GM19239 (cell line): ENCODE results near the gene TIAL1.
"Not testable (repeated sequence)": the region's sequence is repeated elsewhere in the genome, so short reads cannot be mapped to it uniquely, and the experiment has no call there.

Experiments
- DNase-seq: peaks from one replicate; pipeline ENCODE4 v3.0.0; 2011; ENCODE audit warnings: low spot score; ENCODE audit not compliant: insufficient read length
- FAIRE-seq: peaks from 2 replicates; lab custom pipeline; 2011; peaks lifted over from hg19 to GRCh38; lab: Jason Lieb, UNC

TIAL1 gene

DNA sequence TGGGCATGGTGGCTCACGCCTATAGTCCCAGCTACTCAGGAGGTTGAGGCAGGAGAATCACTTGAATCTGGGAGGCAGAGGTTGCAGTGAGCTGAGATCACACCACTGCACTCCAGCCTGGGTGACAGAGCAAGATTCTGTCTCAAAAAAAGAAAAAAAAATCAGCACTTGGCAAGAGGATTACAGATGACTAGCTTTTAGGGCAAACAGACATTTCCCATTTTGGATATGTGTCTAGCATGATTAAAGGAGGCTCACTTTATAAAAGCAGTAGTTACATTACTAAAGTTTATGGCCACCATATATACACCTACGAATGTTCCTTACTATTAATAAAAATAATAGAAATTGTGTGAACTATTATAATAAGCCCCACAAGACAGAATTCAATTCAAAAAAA, 40.7 kb downstream of the TIAL1 start:
- not testable (repeated sequence) for FAIRE-seq, DNase-seq

DNA sequence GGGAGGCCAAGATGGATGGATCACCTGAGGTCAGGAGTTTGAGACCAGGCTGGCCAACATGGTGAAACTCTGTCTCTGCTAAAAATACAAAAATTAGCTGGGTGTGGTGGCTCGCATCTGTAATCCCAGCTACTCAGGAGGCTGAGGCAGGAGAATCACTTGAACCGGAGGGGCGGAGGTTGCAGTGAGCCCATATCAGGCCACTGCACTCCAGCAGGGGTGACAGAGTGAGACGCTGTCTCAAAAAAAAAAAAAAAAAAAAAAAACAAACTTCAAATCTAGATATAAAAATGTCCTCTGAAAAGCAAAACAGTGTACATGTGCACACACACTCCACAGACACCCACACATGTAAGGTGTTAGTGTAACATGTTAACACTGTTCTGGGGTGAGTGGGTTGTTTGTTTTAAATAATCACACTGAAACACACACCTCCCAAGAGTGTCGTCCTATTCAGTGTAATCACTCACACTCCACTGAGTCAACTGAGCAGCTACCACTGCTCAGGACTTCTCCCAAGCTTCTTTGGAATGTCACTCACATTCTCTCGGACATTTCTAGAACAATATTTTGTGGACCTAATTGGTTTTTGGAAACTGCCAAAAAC, 41.5 kb downstream of the TIAL1 start:
- FAIRE-seq, result no peak
- DNase-seq, result no peak

DNA sequence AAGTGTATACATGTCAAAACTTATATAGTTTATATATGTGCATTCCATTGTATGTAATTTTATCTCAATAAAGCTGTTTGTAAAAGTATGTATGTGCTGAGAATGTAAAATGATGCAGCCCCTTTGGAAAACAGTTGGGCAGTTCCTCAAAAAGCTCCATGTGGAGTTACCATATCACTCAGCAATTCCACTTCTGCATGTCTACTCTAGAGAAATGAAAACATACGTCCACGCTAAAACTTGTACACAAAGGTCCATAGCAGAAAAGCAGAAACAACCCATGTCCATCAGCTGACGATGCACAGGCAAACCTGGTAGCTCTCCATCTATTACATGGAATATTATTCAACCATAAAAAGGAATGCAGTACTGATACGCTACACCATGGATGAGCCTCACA, 45.9 kb downstream of the TIAL1 start:
- DNase-seq, result no peak
- FAIRE-seq, result no peak

DNA sequence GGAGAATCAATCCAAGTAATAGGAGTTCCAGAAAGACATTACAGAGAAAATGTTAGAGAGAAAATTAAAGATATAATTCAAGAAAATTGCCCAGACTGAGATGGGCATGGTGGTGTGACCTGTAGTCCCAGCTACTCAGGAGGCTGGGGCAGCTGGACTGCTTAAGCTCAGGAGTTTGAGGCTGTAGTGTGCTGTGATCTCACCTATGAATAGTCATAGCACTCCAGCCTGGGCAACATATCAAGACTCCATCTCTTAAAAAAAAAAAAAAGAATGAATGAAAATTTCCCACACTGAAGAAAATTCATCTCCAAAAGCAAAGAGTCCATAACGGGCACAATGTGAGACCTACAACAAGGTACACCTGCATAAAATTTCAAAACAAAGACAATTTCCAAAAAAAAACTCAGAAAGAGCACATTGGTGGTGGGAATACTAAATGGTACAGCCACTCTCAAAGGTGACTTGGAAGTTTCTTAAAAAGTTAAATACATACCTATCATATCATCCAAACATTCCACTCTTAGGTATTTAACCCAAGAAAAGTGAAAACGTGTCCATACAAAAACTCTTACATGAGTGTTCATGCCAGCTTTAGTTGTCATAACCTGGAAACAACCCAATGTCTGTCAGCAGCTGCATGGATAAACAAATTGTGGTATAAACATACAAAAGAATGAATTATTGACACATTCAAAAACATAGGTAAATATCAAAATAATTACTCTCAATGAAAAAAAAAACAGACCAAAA, 47.3 kb downstream of the TIAL1 start:
- DNase-seq (no peak), FAIRE-seq (no peak)

DNA sequence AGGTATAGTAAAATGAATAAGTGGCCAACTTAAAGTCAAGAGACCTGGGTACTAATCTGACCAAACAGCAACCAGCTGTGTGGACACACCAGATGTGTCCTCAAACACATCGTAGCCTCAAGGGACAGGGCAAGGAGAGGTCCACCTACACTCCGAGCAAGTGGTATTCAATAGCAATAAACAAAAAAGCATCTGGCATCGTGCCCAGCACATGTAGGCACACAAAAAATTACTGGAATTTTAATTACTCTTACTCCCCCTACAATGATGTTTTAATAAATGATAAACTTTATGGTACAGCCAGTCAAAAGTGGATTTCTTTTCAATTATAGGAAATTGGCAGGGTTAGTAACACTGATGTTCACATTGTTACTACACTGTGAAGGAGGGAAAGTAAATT, 50.8 kb downstream of the TIAL1 start:
- no peak for DNase-seq
- no peak for FAIRE-seq

DNA sequence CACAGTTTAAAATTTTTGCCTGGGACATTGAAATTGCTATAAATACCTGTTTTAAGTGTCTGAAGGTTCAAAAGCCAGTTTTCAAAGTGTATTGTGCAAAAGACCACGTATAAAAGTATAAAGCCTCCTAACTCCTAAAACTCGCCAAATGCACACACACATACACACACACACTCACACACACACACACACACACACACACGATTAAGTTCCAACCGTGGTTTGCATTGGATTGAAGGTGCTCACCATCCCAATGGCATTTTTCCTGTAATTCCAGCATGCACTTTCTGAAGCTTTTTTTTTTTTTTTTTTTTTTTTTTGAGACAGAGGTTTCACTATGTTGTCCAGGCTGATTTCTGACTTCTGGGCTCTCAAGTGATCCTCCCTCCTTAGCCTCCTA, 51.5 kb downstream of the TIAL1 start:
- DNase-seq (no peak), FAIRE-seq (no peak)

DNA sequence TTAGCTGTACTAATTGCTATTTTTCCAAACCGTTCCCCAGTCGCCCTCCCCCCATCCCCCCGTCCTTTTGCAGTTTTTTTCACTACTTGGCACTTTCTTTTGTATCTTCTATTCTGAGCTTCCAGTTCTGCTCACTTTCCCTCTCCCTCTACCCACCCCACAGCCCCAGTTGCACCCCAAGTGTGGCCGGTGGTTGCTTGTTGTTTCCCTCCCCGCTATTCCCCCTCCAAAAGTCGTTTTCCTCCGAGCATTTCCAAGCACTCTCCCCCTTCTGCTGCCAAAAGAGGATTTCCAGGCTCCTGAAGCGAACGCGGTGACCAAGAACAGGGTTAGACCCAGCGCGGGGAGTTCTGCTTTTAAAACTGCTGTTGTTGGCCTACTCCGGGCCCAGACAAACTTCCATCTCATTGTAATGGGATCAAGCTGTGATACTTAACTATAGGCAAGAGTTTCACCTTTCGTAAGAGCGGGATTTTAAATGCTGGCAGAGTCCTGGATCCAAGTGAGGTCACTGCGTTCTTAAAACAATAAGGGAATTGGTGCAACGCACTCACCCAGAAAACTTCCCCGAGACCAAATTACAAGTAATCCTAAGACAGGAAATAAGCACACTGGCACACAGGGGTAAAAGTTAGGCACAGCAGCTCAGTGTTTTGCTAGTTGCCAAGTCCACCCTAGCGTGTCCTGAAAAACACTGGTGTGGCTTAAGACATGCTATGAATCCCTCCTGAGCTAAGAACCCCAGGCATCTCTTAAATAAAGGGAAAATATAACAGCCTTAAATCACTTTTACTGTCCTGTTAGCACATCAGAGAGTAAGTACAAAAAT, 52.7 kb downstream of the TIAL1 start:
- DNase-seq (no peak), FAIRE-seq (no peak)

DNA sequence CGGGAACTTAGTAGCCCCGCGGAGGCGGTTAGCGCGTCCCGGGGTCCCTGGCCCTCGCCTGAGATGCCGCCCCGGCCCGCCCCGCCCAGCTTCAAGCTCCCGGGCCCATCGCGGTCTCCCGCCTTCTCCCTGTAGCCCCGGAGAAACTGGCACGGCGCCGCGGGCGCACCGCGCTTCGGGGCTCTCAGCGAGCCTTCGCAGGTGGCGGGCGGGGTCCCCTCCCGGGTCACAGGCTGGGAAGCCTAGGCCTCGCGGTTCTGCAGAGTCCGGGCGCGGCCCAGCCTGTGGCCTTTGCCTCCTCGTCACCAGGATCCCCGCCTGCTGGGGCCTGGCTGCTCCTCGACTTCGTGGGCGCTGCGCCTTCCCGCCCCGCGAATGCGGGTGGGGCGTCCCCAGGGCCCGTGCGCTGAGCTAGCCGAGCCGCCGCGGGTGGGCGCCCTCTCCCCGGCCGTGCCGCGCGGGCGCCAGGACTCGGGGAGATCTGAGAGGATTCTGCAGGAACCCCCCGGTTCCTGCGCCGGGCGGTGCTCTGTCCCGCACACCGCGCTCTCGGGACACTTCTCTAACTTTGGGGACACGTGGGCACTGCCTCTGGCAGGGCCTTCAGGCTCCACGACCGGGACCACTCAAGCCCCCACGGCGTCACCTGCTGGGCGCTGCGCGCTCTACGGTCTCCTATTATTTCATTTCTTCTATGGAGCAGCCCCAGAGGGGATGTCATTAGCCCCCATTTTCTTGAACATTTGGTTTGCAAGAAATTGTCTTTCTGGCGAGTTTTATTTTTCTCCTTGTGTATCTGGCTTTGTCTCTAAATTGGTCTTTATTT, 53.6 kb downstream of the TIAL1 start:
- DNase-seq (peak; percentile 67), FAIRE-seq (peak; percentile 89)

DNA sequence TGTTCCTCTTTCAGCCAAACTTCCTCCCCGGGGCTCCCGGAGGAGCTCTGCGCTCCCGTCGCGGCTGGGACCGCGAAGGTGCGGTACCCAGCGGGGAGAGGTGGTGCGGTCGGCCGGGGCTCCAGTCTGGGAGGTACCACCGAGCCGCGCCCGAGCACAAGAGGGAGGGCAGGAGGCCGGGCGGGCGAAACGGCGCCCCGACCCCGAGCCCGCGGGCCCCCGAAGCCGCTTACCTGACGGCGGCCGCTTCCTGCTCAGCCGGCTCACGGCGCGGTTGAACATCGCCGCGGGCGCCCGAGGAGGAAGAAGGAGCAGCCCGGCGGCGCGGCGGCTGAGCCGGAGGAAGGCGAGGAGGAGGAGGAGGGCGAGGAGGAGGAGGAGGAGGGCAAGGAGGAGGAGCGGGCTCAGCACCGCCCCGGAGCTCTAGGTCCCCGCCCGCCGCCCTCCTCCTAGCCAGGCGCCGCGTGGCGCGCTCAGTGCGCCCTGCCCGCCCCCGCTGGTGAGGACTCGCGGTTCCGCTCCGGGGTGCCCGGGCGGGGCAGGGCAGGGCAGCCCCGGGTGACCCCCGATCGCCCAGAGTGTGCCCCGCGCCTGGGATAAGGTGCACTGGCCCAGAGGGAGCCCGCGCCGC, 54.3 kb downstream of the TIAL1 start, which contains the start of gene RGS10:
TSS of gene RGS10 (minus strand) at position 363 of the 631 bp plus-strand sequence. CDS start at position 282, 81 bp downstream.
- peak; percentile 77 for FAIRE-seq
- peak; percentile 63 for DNase-seq

DNA sequence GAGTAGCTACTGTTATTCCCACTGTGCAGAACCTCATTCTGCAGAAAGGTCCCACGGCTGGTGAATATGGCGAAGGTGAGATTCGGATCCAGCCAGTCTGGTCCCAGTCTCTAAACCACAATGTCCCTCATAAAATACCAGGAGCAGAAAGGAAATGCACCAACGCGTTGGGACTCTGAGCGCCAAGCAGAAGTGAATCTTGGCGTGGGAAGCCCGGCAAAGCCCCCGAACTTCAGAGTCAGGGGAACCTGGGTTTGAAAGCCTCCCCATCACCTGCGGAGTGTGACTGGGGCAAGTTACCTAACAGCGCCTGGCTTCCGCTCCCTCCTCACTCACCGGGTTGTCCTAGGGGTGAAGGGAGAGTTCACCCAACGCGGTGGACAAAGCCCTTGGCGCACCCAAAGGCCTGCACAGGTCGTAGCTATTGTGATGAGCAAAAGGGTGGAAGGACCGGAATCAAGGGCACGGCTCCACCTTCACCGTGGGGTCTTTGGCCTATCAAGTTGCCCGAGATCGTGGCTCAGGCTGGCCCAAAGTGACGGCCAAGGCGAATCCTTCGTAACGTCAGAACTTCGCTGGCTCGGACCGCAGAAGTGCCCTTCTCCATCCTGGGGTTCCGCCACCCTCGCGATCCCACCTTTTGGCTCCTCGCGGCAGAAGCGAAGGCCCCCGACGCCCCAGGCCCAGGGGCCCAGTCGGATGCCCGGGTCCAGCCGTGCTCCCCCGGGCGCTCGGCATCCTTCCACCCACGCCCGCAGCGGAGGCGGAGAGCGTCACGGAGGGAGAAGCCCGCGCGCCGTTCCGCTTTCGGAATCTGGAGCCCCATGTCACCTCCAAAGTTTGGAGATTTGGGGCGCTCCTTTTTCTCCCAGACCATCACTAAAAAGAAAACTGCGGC, 55.1 kb downstream of the TIAL1 start:
- peak; percentile 85 for FAIRE-seq

DNA sequence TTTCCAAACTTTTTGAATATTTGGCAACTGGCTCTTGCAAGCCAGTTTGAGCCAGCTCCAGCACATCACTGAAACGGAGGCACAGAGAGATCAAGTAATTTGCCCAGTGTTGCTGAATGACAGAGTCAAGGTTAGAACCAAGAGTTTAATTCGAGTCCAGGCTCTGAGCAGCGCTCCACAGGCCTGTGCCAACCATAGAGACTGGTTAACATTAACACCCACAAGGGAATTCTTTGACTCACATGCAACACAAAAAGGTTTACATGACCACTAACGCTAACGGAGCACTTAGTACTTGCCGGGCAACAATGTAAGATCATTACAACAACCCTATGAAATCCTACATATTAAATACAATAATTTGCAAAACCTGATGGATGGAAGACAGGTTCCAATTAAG, 55.7 kb downstream of the TIAL1 start:
- FAIRE-seq (no peak), DNase-seq (no peak)

More for the DNA sequence above, 55.1 kb downstream of the TIAL1 start:
- no peak for DNase-seq

DNA sequence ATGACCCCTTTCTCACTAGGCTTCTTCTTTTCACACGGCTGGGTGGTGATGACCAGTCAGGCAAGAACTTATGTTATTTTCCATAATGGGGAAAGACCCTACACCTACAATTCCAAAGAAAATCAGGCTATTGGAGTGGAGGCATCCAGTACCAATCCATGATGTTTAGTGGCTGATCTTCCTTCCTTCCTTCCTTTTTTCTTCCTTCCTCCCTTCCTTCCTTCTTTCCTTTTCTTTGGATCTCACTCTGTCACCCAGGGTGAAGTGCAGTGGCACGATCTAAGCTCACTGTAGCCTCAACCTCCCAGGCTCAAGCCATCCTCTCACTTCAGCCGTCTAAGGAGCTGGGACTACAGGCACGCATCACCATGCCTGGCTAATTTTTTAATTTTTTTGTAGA, 56.7 kb downstream of the TIAL1 start:
- FAIRE-seq (no peak), DNase-seq (no peak)

DNA sequence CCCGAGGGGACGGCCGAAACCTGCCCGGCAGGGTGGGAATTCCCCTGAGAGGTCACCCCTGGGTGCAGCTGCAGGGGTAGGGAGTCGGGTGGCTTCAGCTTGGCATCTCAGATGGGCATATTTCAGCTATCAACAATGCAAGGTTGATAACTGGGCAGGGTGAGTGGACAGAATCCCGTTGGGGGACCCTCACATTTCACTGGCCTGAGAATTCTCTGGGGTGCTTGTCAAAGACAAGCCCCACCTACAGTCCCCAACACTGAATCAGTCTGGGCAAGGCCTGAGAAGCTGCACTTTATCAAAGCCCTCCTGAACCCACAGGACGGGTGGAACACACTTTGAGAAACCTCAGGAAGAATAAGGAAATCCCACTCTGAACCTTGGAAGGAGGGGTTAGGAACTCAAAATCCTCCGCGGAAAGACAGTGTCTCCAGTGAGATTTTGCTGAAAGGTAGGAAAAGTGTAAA, 57.4 kb downstream of the TIAL1 start:
- DNase-seq, result no peak
- FAIRE-seq, result no peak

DNA sequence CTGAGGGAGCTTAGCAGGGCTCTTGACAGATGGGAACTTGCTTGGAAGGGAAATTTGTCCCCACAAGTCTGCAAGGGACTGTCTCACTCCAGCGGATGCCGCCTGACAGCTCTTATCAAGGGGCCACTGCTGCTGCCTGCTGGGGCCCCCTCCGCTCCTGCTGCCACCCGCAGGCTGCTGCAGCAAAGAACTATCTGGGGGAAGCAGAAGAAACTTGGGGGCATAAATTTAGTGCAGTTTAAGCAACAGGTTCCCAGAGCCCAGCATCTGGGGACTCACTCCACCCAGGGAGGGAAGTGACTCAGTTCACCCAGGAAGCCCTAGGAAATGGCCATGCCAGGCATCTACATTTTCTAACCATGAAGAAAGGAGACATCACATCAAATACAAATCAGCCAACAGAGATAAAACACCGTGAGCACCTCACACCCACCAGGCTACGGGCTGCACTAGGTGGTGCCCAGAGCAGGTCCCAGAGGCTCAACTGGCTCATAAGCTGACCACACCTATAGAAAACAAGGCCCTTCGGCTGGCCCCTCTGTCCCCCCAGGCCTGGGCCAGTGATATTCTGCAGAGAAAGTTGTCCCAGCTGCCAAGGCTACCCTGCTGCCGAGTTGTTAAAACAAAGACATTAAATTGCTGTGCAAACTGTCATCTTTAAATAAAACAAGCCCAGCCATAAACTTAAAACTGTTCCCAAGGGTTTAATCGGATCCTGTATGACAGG, 58.0 kb downstream of the TIAL1 start:
- no peak for FAIRE-seq
- no peak for DNase-seq

DNA sequence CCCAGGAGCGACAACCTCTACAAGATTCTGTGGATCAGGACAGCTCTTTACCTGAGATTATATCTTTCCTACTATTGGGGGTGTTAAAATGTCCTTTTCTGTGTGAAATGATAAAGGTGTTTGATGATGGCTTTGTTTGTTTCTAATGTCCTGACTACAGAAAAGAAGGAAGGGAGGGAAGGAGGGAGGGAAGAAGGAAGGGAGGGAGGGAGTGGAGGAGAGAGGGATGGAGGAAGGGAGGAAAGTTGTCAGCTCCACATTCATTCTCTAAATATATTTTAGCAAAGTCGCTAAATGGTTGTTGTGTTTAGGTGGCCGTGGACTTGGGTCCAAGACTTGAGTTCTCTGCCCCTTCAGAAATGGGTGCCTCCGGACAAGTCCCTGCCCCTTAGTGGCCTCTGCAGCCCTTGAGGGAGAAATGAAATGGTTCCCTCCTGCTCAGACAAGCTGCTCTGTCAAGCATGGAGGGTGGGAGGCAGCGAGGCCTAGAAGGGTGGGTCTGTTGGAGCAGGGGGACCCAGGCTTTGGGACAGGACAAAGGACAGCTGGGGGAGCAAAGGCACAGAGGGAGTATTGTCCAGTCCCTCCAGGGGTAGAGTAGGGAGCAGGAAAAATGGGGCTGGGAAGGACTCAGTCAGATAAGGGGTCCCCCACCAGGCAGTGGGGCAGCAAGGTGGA, 58.7 kb downstream of the TIAL1 start:
- DNase-seq (no peak), FAIRE-seq (no peak)

DNA sequence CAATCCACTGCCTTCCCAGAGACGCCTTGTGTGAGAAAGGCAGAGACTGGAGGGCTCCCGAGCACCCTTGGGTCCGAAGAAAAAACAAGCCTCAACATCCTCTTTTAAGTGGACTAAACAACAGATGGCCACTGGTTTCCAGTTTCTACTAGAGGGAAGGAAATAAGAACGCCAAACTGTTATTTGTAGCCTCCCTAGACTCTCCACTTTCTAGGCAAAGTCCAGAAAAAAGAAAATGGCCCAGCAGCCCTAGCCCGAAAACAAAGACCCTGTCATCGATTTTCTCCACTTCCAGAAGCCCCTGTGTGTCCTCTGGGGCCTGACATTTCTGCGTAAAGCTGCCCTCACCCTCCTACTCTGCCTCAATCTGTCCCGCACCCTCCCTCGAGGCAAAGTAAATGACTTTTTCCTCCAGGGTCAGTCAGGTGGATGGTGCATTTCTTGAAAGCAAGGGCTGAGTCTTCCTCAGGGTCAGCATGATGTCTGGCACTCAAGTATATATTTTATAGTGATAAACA, 60.2 kb downstream of the TIAL1 start:
- FAIRE-seq, result no peak
- no peak for DNase-seq

DNA sequence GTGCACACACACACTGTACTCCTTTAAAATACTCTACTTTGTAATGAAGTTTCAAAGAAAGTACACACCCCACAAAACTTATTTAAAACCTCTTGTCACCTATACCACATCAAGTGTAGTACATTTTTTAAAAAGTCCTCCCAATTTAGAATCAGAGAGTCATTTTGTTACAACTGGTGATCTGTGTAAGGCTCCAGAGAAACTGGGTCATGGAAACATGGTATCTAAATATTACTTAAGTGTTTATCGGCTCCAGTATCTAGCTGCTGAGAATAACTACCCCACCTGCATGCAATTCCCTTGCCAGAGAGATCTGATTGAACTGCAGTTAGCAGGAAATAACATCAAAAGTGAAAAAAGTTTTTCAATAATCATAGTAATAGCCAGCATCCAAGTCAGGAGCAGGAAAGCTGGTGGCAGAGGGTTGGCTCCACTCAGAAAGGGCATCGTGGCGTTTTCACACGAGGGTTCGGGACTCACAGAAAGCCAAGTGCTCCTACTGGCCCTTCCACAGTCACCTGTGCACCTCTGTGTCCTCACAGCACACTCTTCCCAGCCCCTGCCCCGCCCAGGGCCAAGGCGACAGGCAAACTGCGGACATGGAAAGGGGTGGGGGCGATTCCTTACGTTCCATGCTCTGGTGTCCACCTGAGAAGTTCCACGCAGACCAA, 60.8 kb downstream of the TIAL1 start:
- FAIRE-seq (peak; percentile 23), DNase-seq (no peak)
